Skeletal muscle satellite cell (primary cell): ENCODE measurements around the gene FOXR2. TPM values are rescaled to one million over a fixed set of nuclear protein-coding genes. Genes with fewer than 3 reads are reported as not detected.

Source experiments
- H3K27me3 ChIP-seq: 2 replicates; pipeline ENCODE4 v1.7.0; 2013; ENCODE audit warnings: low read length; ENCODE audit not compliant: control insufficient read depth, insufficient read depth
- H3K36me3 ChIP-seq: 2 replicates; pipeline ENCODE4 v1.7.0; 2013; ENCODE audit warnings: mild to moderate bottlenecking, control low read depth, low read length; ENCODE audit not compliant: insufficient read depth
- H3K4me1 ChIP-seq: 2 replicates; pipeline ENCODE4 v1.7.0; 2013; ENCODE audit warnings: low read length; ENCODE audit not compliant: control insufficient read depth, insufficient read depth
- H3K4me2 ChIP-seq: 2 replicates; pipeline ENCODE4 v1.7.0; 2013; ENCODE audit warnings: mild to moderate bottlenecking, low read length
- H3K4me3 ChIP-seq: 2 replicates; pipeline ENCODE4 v1.7.0; 2013; ENCODE audit warnings: low read length
- H3K9ac ChIP-seq: 2 replicates; pipeline ENCODE4 v1.7.0; 2013; ENCODE audit warnings: mild to moderate bottlenecking, low read depth, low read length, moderate library complexity
- H3K9me3 ChIP-seq: replicated peaks from 2 replicates; pipeline ENCODE4 v1.7.0; 2013; ENCODE audit warnings: mild to moderate bottlenecking, control low read depth, low read length
- small RNA-seq: library from RNA; depleted of rRNA; stranded (forward); fragments of <200 nt; gene quantifications from one replicate; pipeline ENCODE3, GENCODE V24; 2012

The FOXR2 gene

DNA sequence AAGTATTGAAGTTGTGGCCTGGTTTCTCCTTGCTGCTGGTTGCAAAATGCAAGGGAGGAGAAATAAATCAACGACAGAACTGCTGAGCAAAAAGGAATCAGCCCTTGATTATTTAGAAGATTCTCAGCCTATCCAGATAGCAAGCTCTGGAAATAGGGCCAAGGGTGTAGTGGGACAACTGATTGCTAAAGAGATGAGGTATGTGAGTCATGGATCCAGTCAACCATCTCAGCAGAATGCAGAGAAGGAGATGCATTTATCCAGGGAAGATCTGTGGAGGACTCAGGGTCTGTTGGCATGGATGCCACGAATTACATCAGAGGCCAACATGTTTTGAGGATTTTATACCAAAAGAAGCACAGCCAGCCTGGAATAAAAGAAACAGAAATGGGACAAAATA, 36.7 kb downstream of the FOXR2 start:
- Histone ChIP-seq H3K27me3 (no peaks in the 10 kb centered on the region), H3K4me1 (no peaks in the 10 kb centered on the region), H3K9me3 (no peaks in the 10 kb centered on the region), H3K9ac (no peak overlapping the region), H3K4me3 (no peak overlapping the region), H3K4me2 (no peak overlapping the region), H3K36me3 (no peaks in the 10 kb centered on the region)

GRCh38 chrX:55663584-55663983, 40.4 kb downstream of the FOXR2 start:
- Histone ChIP-seq H3K9me3 (no peaks in the 10 kb centered on the region), H3K4me2 (no peak overlapping the region), H3K4me1 (no peaks in the 10 kb centered on the region), H3K9ac (no peak overlapping the region), H3K27me3 (no peaks in the 10 kb centered on the region), H3K4me3 (no peak overlapping the region), H3K36me3 (no peaks in the 10 kb centered on the region)

- H3K27me3 ChIP-seq = no peaks in the 10 kb centered on the region
Observed at GRCh38 chrX:55668084-55668483, 44.9 kb downstream of the FOXR2 start.

More at GRCh38 chrX:55668084-55668483, 44.9 kb downstream of the FOXR2 start:
- Histone ChIP-seq H3K9ac (no peak overlapping the region), H3K4me1 (no peaks in the 10 kb centered on the region), H3K9me3 (no peaks in the 10 kb centered on the region), H3K36me3 (no peaks in the 10 kb centered on the region), H3K4me2 (no peak overlapping the region), H3K4me3 (no peak overlapping the region)

Small RNAs within 50 kb of the gene (small RNA-seq; reads per million reads assigned to genes)
- not detected for gene RF00019
